H9 (cell line): ENCODE data around the gene DNAAF3. TPM values are rescaled to one million over a fixed set of nuclear protein-coding genes. Genes with fewer than 3 reads are reported as not detected.

Experiments
- DNase-seq: peaks from one replicate; pipeline ENCODE4 v3.0.0-alpha.2; 2017
- H2AFZ ChIP-seq: one replicate; pipeline ENCODE4 v1.6.1; 2013; ENCODE audit warnings: mild to moderate bottlenecking, low read length, control low read depth, moderate library complexity
- H2AK5ac ChIP-seq: 2 replicates; pipeline ENCODE4 v1.6.1; 2013; ENCODE audit warnings: low read length, control low read depth, mixed read lengths; ENCODE audit not compliant: insufficient read length
- H2BK120ac ChIP-seq: one replicate; pipeline ENCODE4 v1.6.1; 2013; ENCODE audit warnings: low read depth, mild to moderate bottlenecking, low read length, control low read depth, inconsistent platforms; ENCODE audit not compliant: poor library complexity, severe bottlenecking
- H2BK12ac ChIP-seq: 2 replicates; pipeline ENCODE4 v1.6.1; 2013; ENCODE audit warnings: low read length, control low read depth, mixed read lengths, low read depth; ENCODE audit not compliant: insufficient read length
- H2BK15ac ChIP-seq: 2 replicates; pipeline ENCODE4 v1.6.1; 2013; ENCODE audit warnings: low read depth, low read length, control low read depth
- H2BK20ac ChIP-seq: one replicate; pipeline ENCODE4 v1.6.1; 2013; ENCODE audit warnings: low read depth, mild to moderate bottlenecking, low read length, control low read depth, inconsistent platforms; ENCODE audit not compliant: poor library complexity, severe bottlenecking
- H2BK5ac ChIP-seq: 2 replicates; pipeline ENCODE4 v1.6.1; 2013; ENCODE audit warnings: low read length, control low read depth, mixed read lengths; ENCODE audit not compliant: insufficient read length
- H3K14ac ChIP-seq: 2 replicates; pipeline ENCODE4 v1.6.1; 2013; ENCODE audit warnings: low read length, control low read depth; ENCODE audit not compliant: insufficient read depth
- H3K18ac ChIP-seq: 2 replicates; pipeline ENCODE4 v1.6.1; 2013; ENCODE audit warnings: low read depth, mild to moderate bottlenecking, mixed read lengths, low read length, control low read depth; ENCODE audit not compliant: insufficient read length
- H3K23ac ChIP-seq: 2 replicates; pipeline ENCODE4 v1.6.1; 2013; ENCODE audit warnings: low read length, control low read depth, mixed read lengths, low read depth; ENCODE audit not compliant: insufficient read length
- H3K23me2 ChIP-seq: 2 replicates; pipeline ENCODE4 v1.6.1; 2013; ENCODE audit warnings: low read depth, mild to moderate bottlenecking, mixed read lengths, low read length, control low read depth; ENCODE audit not compliant: insufficient read length, poor library complexity, severe bottlenecking
- H3K27ac ChIP-seq: 2 replicates; pipeline ENCODE4 v1.5.1; 2013; ENCODE audit warnings: low read length, control low read depth, mixed read lengths, low read depth; ENCODE audit not compliant: insufficient read length
- H3K27me3 ChIP-seq: 2 replicates; pipeline ENCODE4 v1.6.1; 2013; ENCODE audit warnings: low read length, control low read depth, inconsistent platforms; ENCODE audit not compliant: insufficient read depth
- H3K4ac ChIP-seq: 2 replicates; pipeline ENCODE4 v1.6.1; 2013; ENCODE audit warnings: low read depth, mild to moderate bottlenecking, control low read depth, inconsistent platforms, low read length, moderate library complexity
- H3K4me1 ChIP-seq: 2 replicates; pipeline ENCODE4 v1.6.1; 2013; ENCODE audit warnings: low read length, control low read depth, inconsistent platforms; ENCODE audit not compliant: insufficient read depth
- H3K4me2 ChIP-seq: 2 replicates; pipeline ENCODE4 v1.6.1; 2013; ENCODE audit warnings: low read length, control low read depth, mixed read lengths; ENCODE audit not compliant: insufficient read length, insufficient read depth
- H3K56ac ChIP-seq: 2 replicates; pipeline ENCODE4 v1.6.1; 2013; ENCODE audit warnings: low read depth, mild to moderate bottlenecking, mixed read lengths, low read length, control low read depth; ENCODE audit not compliant: insufficient read length
- H3K79me1 ChIP-seq: 2 replicates; pipeline ENCODE4 v1.6.1; 2013; ENCODE audit warnings: low read depth, mild to moderate bottlenecking, moderate library complexity, low read length, control low read depth, inconsistent platforms; ENCODE audit not compliant: insufficient read depth, poor library complexity, severe bottlenecking
- H3K79me2 ChIP-seq: 2 replicates; pipeline ENCODE4 v1.6.1; 2013; ENCODE audit warnings: low read length, control low read depth, inconsistent platforms; ENCODE audit not compliant: insufficient read depth
- H3K9ac ChIP-seq: 2 replicates; pipeline ENCODE4 v1.6.1; 2013; ENCODE audit warnings: low read length, control low read depth, mixed read lengths; ENCODE audit not compliant: insufficient read length; ENCODE audit errors: extremely low read depth
- H3K9me3 ChIP-seq: one replicate; pipeline ENCODE4 v1.6.1; 2013; ENCODE audit warnings: low read depth, low read length, inconsistent platforms; ENCODE audit not compliant: control insufficient read depth
- H3T11ph ChIP-seq: one replicate; pipeline ENCODE4 v1.6.1; 2013; ENCODE audit warnings: mild to moderate bottlenecking, low read length, control low read depth, inconsistent platforms
- H4K20me1 ChIP-seq: one replicate; pipeline ENCODE4 v1.6.1; 2013; ENCODE audit not compliant: control insufficient read depth, insufficient read length, insufficient read depth
- H4K5ac ChIP-seq: 2 replicates; pipeline ENCODE4 v1.6.1; 2013; ENCODE audit warnings: low read depth, mild to moderate bottlenecking, mixed read lengths, low read length, control low read depth; ENCODE audit not compliant: insufficient read length
- H4K8ac ChIP-seq: replicated peaks from 2 replicates; pipeline ENCODE4 v1.6.1; 2013; ENCODE audit warnings: low read length, control low read depth, mixed read lengths, low read depth; ENCODE audit not compliant: insufficient read length
- H4K91ac ChIP-seq: 2 replicates; pipeline ENCODE4 v1.6.1; 2013; ENCODE audit warnings: low read depth, mild to moderate bottlenecking, moderate library complexity, mixed read lengths, low read length, control low read depth; ENCODE audit not compliant: insufficient read length
- H3K27ac Mint-ChIP-seq, 3 experiments: 2 replicates in 2 of 3; 3 replicates in 1 of 3; pipeline ENCODE4 v1.8.0; 2020 to 2021; ENCODE audit warnings: mixed read lengths in 3 of 3, mild to moderate bottlenecking in 1 of 3, moderate library complexity in 1 of 3
- H3K27me3 Mint-ChIP-seq: 2 replicates; pipeline ENCODE4 v1.8.0; 2021; ENCODE audit warnings: low read depth, mild to moderate bottlenecking, moderate library complexity, mixed read lengths
- H3K36me3 Mint-ChIP-seq, 3 experiments: 2 replicates in 2 of 3; 3 replicates in 1 of 3; pipeline ENCODE4 v1.8.0; 2020 to 2021; ENCODE audit warnings: low read depth in 3 of 3, mixed read lengths in 3 of 3; ENCODE audit not compliant: insufficient read depth in 1 of 3
- H3K4me1 Mint-ChIP-seq, 2 experiments: 2 replicates each; pipeline ENCODE4 v1.8.0; 2020; ENCODE audit warnings: mixed read lengths in 2 of 2
- H3K4me3 Mint-ChIP-seq, 2 experiments: 2 replicates in 1 of 2; 3 replicates in 1 of 2; pipeline ENCODE4 v1.8.0; 2020 to 2021; ENCODE audit warnings: mild to moderate bottlenecking in 2 of 2, mixed read lengths in 2 of 2, moderate library complexity in 1 of 2
- H3K9me3 Mint-ChIP-seq, 2 experiments: 2 replicates in 1 of 2; 3 replicates in 1 of 2; pipeline ENCODE4 v1.8.0; 2020; ENCODE audit warnings: mild to moderate bottlenecking in 2 of 2, mixed read lengths in 2 of 2, moderate library complexity in 1 of 2
- WGBS: extraction: QIAGEN DNeasy Blood & Tissue Kit; methylation state at CpG from one replicate; pipeline ENCODE4 v1.1.7; 2013; ENCODE audit warnings: missing lambda C conversion rate, low lambda C conversion rate, mixed read lengths; ENCODE audit not compliant: insufficient read length; ENCODE audit errors: extremely low coverage; 5-methylcytosine and 5-hydroxymethylcytosine counted together
- total RNA-seq: library from RNA; stranded (reverse); gene quantifications from 2 replicates; pipeline ENCODE4 v1.2.1, GENCODE V29; 2021
- TF ChIP-seq, protein P1 (sequence below): fragments of 200-600 bp; sonication (generic); conservative IDR thresholded peaks from 3 replicates; pipeline ENCODE4 v1.8.0; 2021; ENCODE audit warnings: antibody characterized with exemption, mild to moderate bottlenecking

Gene DNAAF3
- total RNA-seq, 1 experiment from 2014 or later = 4.6 TPM

DNA sequence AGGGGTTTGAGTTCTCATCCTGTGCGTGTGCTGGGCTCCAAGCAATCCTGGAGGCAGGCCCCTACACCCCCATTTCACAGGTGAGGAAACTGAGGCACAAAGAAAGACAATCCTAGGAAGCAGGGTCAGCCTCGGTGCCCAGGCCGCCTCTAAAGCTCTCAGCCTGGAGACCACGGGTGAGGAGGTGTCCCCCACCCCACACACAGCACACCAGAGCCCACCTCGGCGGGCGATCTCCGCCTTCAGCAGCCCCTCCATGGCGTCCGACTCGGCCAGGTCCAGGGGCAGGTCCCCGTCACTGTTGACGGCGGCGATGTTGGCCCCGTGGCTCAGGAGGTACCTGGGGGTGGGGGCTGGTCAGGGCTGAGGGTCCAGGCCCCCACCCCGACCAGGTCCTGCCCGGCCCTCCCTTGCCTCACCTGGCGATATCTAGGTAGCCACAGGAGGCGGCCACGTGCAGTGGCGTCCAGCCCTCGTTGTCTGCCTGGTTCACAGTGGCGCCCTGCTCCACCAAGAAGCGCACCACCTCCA lies 54.1 kb downstream of the DNAAF3 start:
- no peak overlapping the region for H2BK20ac ChIP-seq
- no peak overlapping the region for H4K8ac ChIP-seq
- H3K27ac ChIP-seq = no peak overlapping the region
- H2BK15ac ChIP-seq = no peak overlapping the region
- H3K4me1 Mint-ChIP-seq = peaks cover 16 to 24% of the 10 kb centered on the region in 2 experiments
- H3T11ph ChIP-seq = no peak overlapping the region
- H3K9me3 ChIP-seq = no peaks in the 10 kb centered on the region
- no peak overlapping the region for H2BK12ac ChIP-seq
- DNase-seq = no peak
- H4K91ac ChIP-seq = no peak overlapping the region
- H3K9ac ChIP-seq = no peak overlapping the region
- H3K23me2 ChIP-seq = peaks cover 13% of the 10 kb centered on the region
- no peak overlapping the region for H3K4me2 ChIP-seq
- H3K27me3 ChIP-seq = no peaks in the 10 kb centered on the region
- H3K4me3 Mint-ChIP-seq = no peak overlapping the region
- H2AFZ ChIP-seq = no peak overlapping the region
- TF ChIP-seq, protein P1, sequence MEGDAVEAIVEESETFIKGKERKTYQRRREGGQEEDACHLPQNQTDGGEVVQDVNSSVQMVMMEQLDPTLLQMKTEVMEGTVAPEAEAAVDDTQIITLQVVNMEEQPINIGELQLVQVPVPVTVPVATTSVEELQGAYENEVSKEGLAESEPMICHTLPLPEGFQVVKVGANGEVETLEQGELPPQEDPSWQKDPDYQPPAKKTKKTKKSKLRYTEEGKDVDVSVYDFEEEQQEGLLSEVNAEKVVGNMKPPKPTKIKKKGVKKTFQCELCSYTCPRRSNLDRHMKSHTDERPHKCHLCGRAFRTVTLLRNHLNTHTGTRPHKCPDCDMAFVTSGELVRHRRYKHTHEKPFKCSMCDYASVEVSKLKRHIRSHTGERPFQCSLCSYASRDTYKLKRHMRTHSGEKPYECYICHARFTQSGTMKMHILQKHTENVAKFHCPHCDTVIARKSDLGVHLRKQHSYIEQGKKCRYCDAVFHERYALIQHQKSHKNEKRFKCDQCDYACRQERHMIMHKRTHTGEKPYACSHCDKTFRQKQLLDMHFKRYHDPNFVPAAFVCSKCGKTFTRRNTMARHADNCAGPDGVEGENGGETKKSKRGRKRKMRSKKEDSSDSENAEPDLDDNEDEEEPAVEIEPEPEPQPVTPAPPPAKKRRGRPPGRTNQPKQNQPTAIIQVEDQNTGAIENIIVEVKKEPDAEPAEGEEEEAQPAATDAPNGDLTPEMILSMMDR = no peak
- peaks cover 8 to 21% (median 16%) of the 10 kb centered on the region in 3 experiments; a peak in 6 of 7 replicates for H3K36me3 Mint-ChIP-seq
- no peak overlapping the region for H2AK5ac ChIP-seq
- peak overlapping the region in 1 of 3 experiments; percentile 70; a peak in 1 of 7 replicates for H3K27ac Mint-ChIP-seq
- no peaks in the 10 kb centered on the region for H3K4me1 ChIP-seq
- H2BK120ac ChIP-seq = no peak overlapping the region
- no peaks in the 10 kb centered on the region for H3K27me3 Mint-ChIP-seq
- H3K56ac ChIP-seq = no peak overlapping the region
- no peaks in the 10 kb centered on the region for H4K20me1 ChIP-seq
- WGBS = no CpG with 5 or more reads among the region's 25 CpGs
- H3K23ac ChIP-seq = no peak overlapping the region
- H3K18ac ChIP-seq = no peak overlapping the region
- no peak overlapping the region for H2BK5ac ChIP-seq
- no peak overlapping the region for H3K14ac ChIP-seq
- no peaks in the 10 kb centered on the region for H3K9me3 Mint-ChIP-seq
- H3K4ac ChIP-seq = no peak overlapping the region
- H4K5ac ChIP-seq = no peak overlapping the region
- H3K79me2 ChIP-seq = peaks cover 7% of the 10 kb centered on the region; the same call in 1 of the 2 replicates
- peaks cover 5% of the 10 kb centered on the region for H3K79me1 ChIP-seq
